Stimulated activated CD8-positive, alpha-beta memory T cell treated with anti-CD3 and anti-CD28 coated beads, Interleukin-12 subunit alpha, Interleukin-12 subunit beta, amount 100 ng/mL, for 1 hour (primary cell): Measurements from ENCODE around the gene RNF169.
"Not testable (repeated sequence)": the region's sequence is repeated elsewhere in the genome, so short reads cannot be mapped to it uniquely, and the experiment has no call there.

ENCODE experiments used
- DNase-seq: peaks from one replicate; pipeline ENCODE4 v3.0.0-alpha.2; 2020; ENCODE audit warnings: low read depth

RNF169 gene

GRCh38 chr11:74824285-74824982, 75.8 kb downstream of the RNF169 start:
- no peak for DNase-seq

GRCh38 chr11:74825596-74825995, 76.9 kb downstream of the RNF169 start:
- not testable (repeated sequence) for DNase-seq

GRCh38 chr11:74826901-74827300, 78.3 kb downstream of the RNF169 start:
- DNase-seq, result no peak

GRCh38 chr11:74837191-74837590, 88.5 kb downstream of the RNF169 start:
- DNase-seq, result no peak

GRCh38 chr11:74838188-74838587, 89.5 kb downstream of the RNF169 start:
- DNase-seq, result no peak

- no peak for DNase-seq
These were observed 90.8 kb downstream of the RNF169 start for GRCh38 chr11:74839446-74839845.

- DNase-seq, result no peak
These were observed 91.3 kb downstream of the RNF169 start for GRCh38 chr11:74839971-74840370.

GRCh38 chr11:74840486-74840885, 91.8 kb downstream of the RNF169 start:
- no peak for DNase-seq

- DNase-seq, result no peak
These were observed 94.3 kb downstream of the RNF169 start for GRCh38 chr11:74842967-74843366.

- DNase-seq, result no peak
These were observed 95.4 kb downstream of the RNF169 start for GRCh38 chr11:74844072-74844471.

- DNase-seq, result no peak
These were observed 96.2 kb downstream of the RNF169 start for GRCh38 chr11:74844865-74845264.

- no peak for DNase-seq
These were observed 97.4 kb downstream of the RNF169 start for GRCh38 chr11:74845978-74846517.

- no peak for DNase-seq
These were observed 98.1 kb downstream of the RNF169 start for GRCh38 chr11:74846770-74847169.

GRCh38 chr11:74847395-74847794, 98.7 kb downstream of the RNF169 start:
- no peak for DNase-seq

- no peak for DNase-seq
These were observed 99.2 kb downstream of the RNF169 start for GRCh38 chr11:74847895-74848294.

GRCh38 chr11:74849525-74850391, 101.1 kb downstream of the RNF169 start:
- DNase-seq, result no peak

GRCh38 chr11:74853223-74853622, 104.6 kb downstream of the RNF169 start:
- no peak for DNase-seq

- no peak for DNase-seq
These were observed 112.1 kb downstream of the RNF169 start for GRCh38 chr11:74860743-74861142.

GRCh38 chr11:74863410-74863809, 114.8 kb downstream of the RNF169 start:
- no peak for DNase-seq

- DNase-seq, result no peak
These were observed 117.9 kb downstream of the RNF169 start for GRCh38 chr11:74866557-74866956.

GRCh38 chr11:74870485-74870884, 121.8 kb downstream of the RNF169 start:
- no peak for DNase-seq

- no peak for DNase-seq
These were observed 122.4 kb downstream of the RNF169 start for GRCh38 chr11:74871037-74871436.

- DNase-seq, result no peak
These were observed 128.5 kb downstream of the RNF169 start for GRCh38 chr11:74877132-74877531.
